ENCODE data around the gene GMIP. TPM values are rescaled to one million over a fixed set of nuclear protein-coding genes. Genes with fewer than 3 reads are reported as not detected.
"Not testable (repeated sequence)": the region's sequence is repeated elsewhere in the genome, so short reads cannot be mapped to it uniquely, and the experiment has no call there.

The GMIP gene
- total RNA-seq (ENCODE audit: unreplicated experiment), result 18.5 TPM
- long read RNA-seq, partial matches to known transcripts, result 1 of 2 reads
- long read RNA-seq, other reads (novel, unspliced or antisense), result 0 of 2 reads

DNA sequence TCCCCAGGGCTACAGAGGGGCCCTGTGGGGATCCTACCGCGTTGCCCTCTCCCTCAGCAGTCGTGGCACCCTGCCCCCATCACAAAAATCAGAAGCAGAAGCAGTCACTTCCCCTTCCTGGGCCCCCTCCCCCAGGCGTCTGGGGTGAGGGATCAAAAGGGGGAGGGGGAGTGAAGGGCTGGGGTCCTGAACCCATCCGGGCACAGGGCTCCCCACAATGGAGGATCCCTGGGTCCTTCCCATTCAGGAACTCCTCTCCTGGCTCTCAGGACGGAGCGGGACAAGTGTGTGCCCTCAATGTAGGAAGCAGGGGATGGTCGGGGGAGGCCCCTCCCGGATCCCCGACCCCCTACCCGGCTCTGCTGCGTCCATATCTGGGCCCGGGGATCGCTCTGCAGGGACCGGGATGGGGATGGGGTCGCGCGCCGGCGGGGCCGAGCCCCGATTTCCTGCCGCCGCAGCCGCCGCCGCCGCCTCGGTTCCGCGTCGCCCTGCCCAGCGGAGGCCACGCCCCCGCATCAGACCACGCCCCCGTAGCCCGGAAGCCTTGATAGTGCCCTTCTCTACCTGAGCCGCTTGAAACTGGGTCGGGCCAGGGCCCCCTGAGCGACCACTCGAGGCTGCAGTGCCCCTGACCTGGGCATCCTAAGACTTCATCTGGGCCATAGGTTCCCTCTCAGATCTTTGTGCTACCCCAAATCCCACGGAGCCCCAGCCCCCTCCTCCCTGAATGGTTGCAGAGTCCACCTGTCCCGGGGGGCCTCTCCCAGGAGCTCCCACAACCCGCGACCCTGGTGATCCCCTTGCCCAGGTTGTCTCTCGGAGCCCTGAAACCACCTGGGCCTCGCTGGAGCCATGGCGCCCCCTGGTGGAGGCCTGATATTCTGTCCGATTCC, at the start of gene GMIP:
GMIP (minus strand) TSS at position 500 of the 896 bp plus-strand sequence; CDS start at position 372, 128 bp downstream.
- Mint-ChIP-seq H3K9me3 (ENCODE audit: unreplicated experiment) (peaks cover 6% of the 10 kb centered on the region), H3K36me3 (ENCODE audit: low read depth, unreplicated experiment) (peaks cover 24% of the 10 kb centered on the region), H3K4me1 (ENCODE audit: unreplicated experiment) (peaks cover 11% of the 10 kb centered on the region), H3K4me3 (ENCODE audit: unreplicated experiment) (peak within 1 kb of the TSS; percentile 96), H3K27me3 (ENCODE audit: unreplicated experiment) (peaks cover 17% of the 10 kb centered on the region), H3K27ac (ENCODE audit: unreplicated experiment) (peak within 1 kb of the TSS; percentile 91)
- TF ChIP-seq, protein P1, sequence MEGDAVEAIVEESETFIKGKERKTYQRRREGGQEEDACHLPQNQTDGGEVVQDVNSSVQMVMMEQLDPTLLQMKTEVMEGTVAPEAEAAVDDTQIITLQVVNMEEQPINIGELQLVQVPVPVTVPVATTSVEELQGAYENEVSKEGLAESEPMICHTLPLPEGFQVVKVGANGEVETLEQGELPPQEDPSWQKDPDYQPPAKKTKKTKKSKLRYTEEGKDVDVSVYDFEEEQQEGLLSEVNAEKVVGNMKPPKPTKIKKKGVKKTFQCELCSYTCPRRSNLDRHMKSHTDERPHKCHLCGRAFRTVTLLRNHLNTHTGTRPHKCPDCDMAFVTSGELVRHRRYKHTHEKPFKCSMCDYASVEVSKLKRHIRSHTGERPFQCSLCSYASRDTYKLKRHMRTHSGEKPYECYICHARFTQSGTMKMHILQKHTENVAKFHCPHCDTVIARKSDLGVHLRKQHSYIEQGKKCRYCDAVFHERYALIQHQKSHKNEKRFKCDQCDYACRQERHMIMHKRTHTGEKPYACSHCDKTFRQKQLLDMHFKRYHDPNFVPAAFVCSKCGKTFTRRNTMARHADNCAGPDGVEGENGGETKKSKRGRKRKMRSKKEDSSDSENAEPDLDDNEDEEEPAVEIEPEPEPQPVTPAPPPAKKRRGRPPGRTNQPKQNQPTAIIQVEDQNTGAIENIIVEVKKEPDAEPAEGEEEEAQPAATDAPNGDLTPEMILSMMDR (IDR thresholded peaks at IDR 0.05; ENCODE audit: unreplicated experiment), result peak; percentile 94
- DNase-seq (ENCODE audit: low spot score), result peak; percentile 83

- TF ChIP-seq, protein P1 (IDR thresholded peaks at IDR 0.05; ENCODE audit: unreplicated experiment), result no peak
- no peaks in the 10 kb centered on the region for H3K9me3 Mint-ChIP-seq (ENCODE audit: unreplicated experiment)
- no peaks in the 10 kb centered on the region for H3K36me3 Mint-ChIP-seq (ENCODE audit: low read depth, unreplicated experiment)
- no peak for DNase-seq (ENCODE audit: low spot score)
- H3K4me1 Mint-ChIP-seq (ENCODE audit: unreplicated experiment), result no peaks in the 10 kb centered on the region
- no peak overlapping the region for H3K4me3 Mint-ChIP-seq (ENCODE audit: unreplicated experiment)
- H3K27me3 Mint-ChIP-seq (ENCODE audit: unreplicated experiment), result no peaks in the 10 kb centered on the region
- H3K27ac Mint-ChIP-seq (ENCODE audit: unreplicated experiment), result no peak overlapping the region
Measured at GRCh38 chr19:19691683-19692082, 48.2 kb upstream of the GMIP start.

DNA sequence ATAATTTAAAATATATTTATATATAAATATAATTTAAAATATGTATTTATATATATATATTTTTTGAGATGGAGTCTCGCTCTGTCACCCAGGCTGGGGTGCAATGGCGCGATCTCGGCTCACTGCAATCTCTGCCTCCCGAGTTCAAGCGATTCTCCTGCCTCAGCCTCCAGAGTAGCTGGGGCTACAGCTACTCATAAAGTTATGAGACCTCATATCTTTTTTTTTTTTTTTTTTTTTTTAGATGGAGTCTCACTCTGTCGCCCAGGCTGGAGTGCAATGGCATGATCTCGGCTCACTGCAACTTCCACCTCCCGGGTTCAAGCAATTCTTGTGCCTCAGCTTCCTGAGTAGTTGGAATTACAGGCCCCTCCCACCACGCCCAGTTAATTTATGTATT, 45.6 kb upstream of the GMIP start:
- not testable (repeated sequence) for H3K9me3 Mint-ChIP-seq (ENCODE audit: unreplicated experiment); H3K4me1 Mint-ChIP-seq (ENCODE audit: unreplicated experiment); H3K27me3 Mint-ChIP-seq (ENCODE audit: unreplicated experiment); H3K4me3 Mint-ChIP-seq (ENCODE audit: unreplicated experiment); DNase-seq (ENCODE audit: low spot score); H3K27ac Mint-ChIP-seq (ENCODE audit: unreplicated experiment)
- H3K36me3 Mint-ChIP-seq (ENCODE audit: low read depth, unreplicated experiment), result peaks cover 10% of the 10 kb centered on the region

DNA sequence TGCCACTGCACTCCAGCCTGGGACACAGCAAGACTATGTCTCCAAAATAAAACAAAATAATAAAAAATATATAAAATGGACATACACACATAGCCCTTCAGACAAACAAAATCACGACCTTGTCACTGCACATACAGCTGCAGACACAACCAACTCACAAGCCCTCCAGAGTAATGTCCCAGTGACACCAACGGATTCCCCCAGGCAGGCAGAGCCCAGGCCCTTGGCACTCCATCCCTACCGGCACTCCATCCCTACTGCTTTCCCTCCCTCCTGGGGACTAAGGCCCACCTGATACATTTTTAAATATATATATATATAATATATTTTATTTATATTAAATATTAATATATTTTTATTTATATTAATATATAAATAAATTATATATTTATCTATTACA, 43.6 kb upstream of the GMIP start:
- Mint-ChIP-seq H3K4me1 (ENCODE audit: unreplicated experiment) (no peaks in the 10 kb centered on the region), H3K27me3 (ENCODE audit: unreplicated experiment) (peaks cover 6% of the 10 kb centered on the region), H3K9me3 (ENCODE audit: unreplicated experiment) (no peaks in the 10 kb centered on the region), H3K27ac (ENCODE audit: unreplicated experiment) (no peak overlapping the region), H3K36me3 (ENCODE audit: low read depth, unreplicated experiment) (peaks cover 25% of the 10 kb centered on the region), H3K4me3 (ENCODE audit: unreplicated experiment) (no peak overlapping the region)
- no peak for DNase-seq (ENCODE audit: low spot score)
- TF ChIP-seq, protein P1 (IDR thresholded peaks at IDR 0.05; ENCODE audit: unreplicated experiment), result no peak

DNA sequence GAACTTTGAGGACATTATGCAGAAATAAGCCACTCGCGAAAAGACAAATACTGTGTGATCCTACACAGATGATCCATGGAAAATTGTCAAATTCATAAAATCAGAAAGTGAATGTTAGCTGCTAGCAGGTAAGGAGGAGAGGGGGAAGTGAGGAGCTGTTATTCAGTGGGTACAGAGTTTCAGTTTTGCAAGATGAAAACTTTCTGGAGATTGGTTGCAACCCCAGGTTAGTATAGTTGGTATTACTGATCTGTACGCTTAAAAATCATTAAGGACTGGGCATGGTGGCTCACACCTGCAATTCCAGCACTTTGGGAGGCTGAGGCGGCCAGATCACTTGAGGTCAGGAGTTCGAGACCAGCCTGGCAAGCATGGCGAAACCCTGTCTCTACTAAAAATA, 43.1 kb upstream of the GMIP start:
- TF ChIP-seq, protein P1 (IDR thresholded peaks at IDR 0.05; ENCODE audit: unreplicated experiment), result no peak
- H3K36me3 Mint-ChIP-seq (ENCODE audit: low read depth, unreplicated experiment), result peaks cover 25% of the 10 kb centered on the region
- H3K9me3 Mint-ChIP-seq (ENCODE audit: unreplicated experiment), result no peaks in the 10 kb centered on the region
- no peak overlapping the region for H3K4me3 Mint-ChIP-seq (ENCODE audit: unreplicated experiment)
- H3K4me1 Mint-ChIP-seq (ENCODE audit: unreplicated experiment), result no peaks in the 10 kb centered on the region
- no peak overlapping the region for H3K27ac Mint-ChIP-seq (ENCODE audit: unreplicated experiment)
- no peak for DNase-seq (ENCODE audit: low spot score)
- H3K27me3 Mint-ChIP-seq (ENCODE audit: unreplicated experiment), result peaks cover 6% of the 10 kb centered on the region

GRCh38 chr19:19686119-19686518, 42.7 kb upstream of the GMIP start:
- H3K27ac Mint-ChIP-seq (ENCODE audit: unreplicated experiment); H3K27me3 Mint-ChIP-seq (ENCODE audit: unreplicated experiment); H3K4me3 Mint-ChIP-seq (ENCODE audit: unreplicated experiment); DNase-seq (ENCODE audit: low spot score); H3K4me1 Mint-ChIP-seq (ENCODE audit: unreplicated experiment); H3K9me3 Mint-ChIP-seq (ENCODE audit: unreplicated experiment): not testable (repeated sequence)
- H3K36me3 Mint-ChIP-seq (ENCODE audit: low read depth, unreplicated experiment), result peaks cover 29% of the 10 kb centered on the region
